GM12892 (cell line): ENCODE results near the gene KLHL35. TPM values are rescaled to one million over a fixed set of nuclear protein-coding genes. Genes with fewer than 3 reads are reported as not detected.
A peak's percentile ranks its signal among the peaks of the same experiment; 100 is the strongest.

Source experiments
- DNase-seq: peaks from one replicate; pipeline ENCODE4 v3.0.0; 2011; ENCODE audit not compliant: insufficient read length
- FAIRE-seq: peaks from 2 replicates; lab custom pipeline; 2011; peaks lifted over from hg19 to GRCh38; lab: Jason Lieb, UNC
- POLR2A ChIP-seq: IDR thresholded peaks from 2 replicates; pipeline ENCODE4 v1.6.1; 2011; ENCODE audit warnings: low read depth, low read length, control low read depth
- POLR2AphosphoS5 ChIP-seq: IDR thresholded peaks from 2 replicates; pipeline ENCODE4 v1.6.1; 2011; ENCODE audit warnings: low read depth, low read length, control low read depth
- TAF1 ChIP-seq: IDR thresholded peaks from 2 replicates; pipeline ENCODE4 v1.6.1; 2011; ENCODE audit warnings: low read depth, mild to moderate bottlenecking, control low read depth, low read length, borderline replicate concordance
- polyA plus RNA-seq: library from polyadenylated mRNA; unstranded; fragments of >200 nt; gene quantifications from one replicate; pipeline ENCODE4 v1.2.1, GENCODE V29; 2012; ENCODE audit warnings: missing spikeins, inconsistent platforms; ENCODE audit not compliant: missing spikeins

The KLHL35 gene
- 0.87 TPM for polyA plus RNA-seq

- FAIRE-seq, result no peak
- no peak for DNase-seq
Measured at GRCh38 chr11:75432911-75433321, at the start of gene KLHL35. KLHL35 (minus strand) TSS chr11:75433203; CDS start chr11:75430629, 2,574 bp downstream.

GRCh38 chr11:75481922-75482606, 49.1 kb upstream of the KLHL35 start:
- DNase-seq, result no peak
- TF ChIP-seq POLR2A, result no peak
- TF ChIP-seq POLR2AphosphoS5, result no peak
- TF ChIP-seq TAF1, result no peak
- FAIRE-seq, result no peak

More at GRCh38 chr11:75432911-75433321, at the start of gene KLHL35:
- no peak for TF ChIP-seq POLR2A
- no peak for TF ChIP-seq TAF1
- no peak for TF ChIP-seq POLR2AphosphoS5

- FAIRE-seq, result no peak
Measured at GRCh38 chr11:75481223-75481921, 48.4 kb upstream of the KLHL35 start.

GRCh38 chr11:75480185-75481175, 47.5 kb upstream of the KLHL35 start:
- FAIRE-seq, result no peak
- DNase-seq, result no peak
- TF ChIP-seq TAF1 (no peak), POLR2A (no peak), POLR2AphosphoS5 (no peak)

More at GRCh38 chr11:75481223-75481921, 48.4 kb upstream of the KLHL35 start:
- TF ChIP-seq TAF1, result no peak
- TF ChIP-seq POLR2AphosphoS5, result no peak
- no peak for TF ChIP-seq POLR2A
- DNase-seq, result peak; percentile 43

GRCh38 chr11:75479597-75480145, 46.7 kb upstream of the KLHL35 start:
- no peak for FAIRE-seq
- no peak for DNase-seq
- no peak for TF ChIP-seq POLR2AphosphoS5
- TF ChIP-seq TAF1, result no peak
- TF ChIP-seq POLR2A, result no peak

GRCh38 chr11:75478783-75479596, 46.0 kb upstream of the KLHL35 start:
- FAIRE-seq, result no peak

GRCh38 chr11:75477614-75477935, 44.6 kb upstream of the KLHL35 start:
- TF ChIP-seq TAF1 (no peak), POLR2A (no peak), POLR2AphosphoS5 (no peak)
- no peak for DNase-seq
- no peak for FAIRE-seq

More at GRCh38 chr11:75478783-75479596, 46.0 kb upstream of the KLHL35 start:
- TF ChIP-seq TAF1 (no peak), POLR2AphosphoS5 (no peak), POLR2A (no peak)
- DNase-seq, result no peak

- DNase-seq (no peak), FAIRE-seq (no peak)
- TF ChIP-seq TAF1, result no peak
- no peak for TF ChIP-seq POLR2AphosphoS5
- TF ChIP-seq POLR2A, result no peak
Measured at GRCh38 chr11:75476739-75477613, 44.0 kb upstream of the KLHL35 start.

- DNase-seq (no peak), FAIRE-seq (peak; percentile 14)
- TF ChIP-seq TAF1 (no peak), POLR2A (no peak), POLR2AphosphoS5 (no peak)
Measured at GRCh38 chr11:75475767-75476650, 43.0 kb upstream of the KLHL35 start.
